ENCODE data around the gene HOXC13. TPM values are rescaled to one million over a fixed set of nuclear protein-coding genes. Genes with fewer than 3 reads are reported as not detected.

The HOXC13 gene
- total and polyA plus RNA-seq, 2 of the 13 experiments (the other 11 are each of a cell fraction or from before 2014, with no cell fraction given) = 0.07 TPM; not detected in 1

MicroRNAs encoded within 50 kb of the gene (microRNA counts, 767-probe panel; counts per million panel counts)
- not detected for microRNA hsa-miR-196a-5p

Small RNAs within 50 kb of the gene (microRNA-seq; reads per million reads assigned to microRNA genes)
- gene MIR196A2 = 1.5 reads per million

Small RNAs within 50 kb of the gene (small RNA-seq; reads per million reads assigned to genes)
- gene AC012531.3 (ENCODE audit: insufficient read depth in 2 of 3, insufficient read length in 3 of 3, low read depth in 2 of 3, low replicate concordance in 1 of 3) (0 reads per million in 3 experiments), gene AC012531.4 (ENCODE audit: insufficient read depth in 2 of 3, insufficient read length in 3 of 3, low read depth in 2 of 3, low replicate concordance in 1 of 3) (0 reads per million in 3 experiments), gene MIR196A2 (ENCODE audit: insufficient read depth in 2 of 3, insufficient read length in 3 of 3, low read depth in 2 of 3, low replicate concordance in 1 of 3) (0 reads per million in 3 experiments), gene RF01905 (ENCODE audit: insufficient read depth in 2 of 3, insufficient read length in 3 of 3, low read depth in 2 of 3, low replicate concordance in 1 of 3) (0 reads per million in 3 experiments), gene RF01906 (ENCODE audit: insufficient read depth in 2 of 3, insufficient read length in 3 of 3, low read depth in 2 of 3, low replicate concordance in 1 of 3) (0 reads per million in 3 experiments)

Other genes with a start within 250 kb of the HOXC13 start
- gene CALCOCO1, start 211.4 kb upstream of the HOXC13 start, total RNA-seq (2016; rRNA removed; fragmentation: Illumina TruSeq; extraction: Trizol) = 4.9 and 7.7 TPM in 2 replicates
- gene CALCOCO1, start 211.4 kb upstream of the HOXC13 start, polyA plus RNA-seq (2011; rRNA removed) = 47.7 and 57.2 TPM in 2 replicates
- not detected in 2 replicates for gene CISTR, start 186.9 kb upstream of the HOXC13 start, total RNA-seq (2016; rRNA removed; fragmentation: Illumina TruSeq; extraction: Trizol)
- gene CISTR, start 186.9 kb upstream of the HOXC13 start, polyA plus RNA-seq (2011; rRNA removed) = not detected in 2 replicates
- gene HOXC12, start 16.1 kb downstream of the HOXC13 start, total RNA-seq (2016; rRNA removed; fragmentation: Illumina TruSeq; extraction: Trizol) = not detected in 2 replicates
- not detected in 2 replicates for gene HOXC12, start 16.1 kb downstream of the HOXC13 start, polyA plus RNA-seq (2011; rRNA removed)
- not detected in 2 replicates for gene HOXC11, start 34.3 kb downstream of the HOXC13 start, total RNA-seq (2016; rRNA removed; fragmentation: Illumina TruSeq; extraction: Trizol)
- gene HOXC11, start 34.3 kb downstream of the HOXC13 start, polyA plus RNA-seq (2011; rRNA removed) = not detected in 2 replicates
- not detected in 2 replicates for gene HOTAIR, start 36.1 kb downstream of the HOXC13 start, total RNA-seq (2016; rRNA removed; fragmentation: Illumina TruSeq; extraction: Trizol)
- gene HOTAIR, start 36.1 kb downstream of the HOXC13 start, polyA plus RNA-seq (2011; rRNA removed) = not detected in 2 replicates
- gene HOXC10, start 46.3 kb downstream of the HOXC13 start, total RNA-seq (2016; rRNA removed; fragmentation: Illumina TruSeq; extraction: Trizol) = not detected in 2 replicates
- not detected in 2 replicates for gene HOXC10, start 46.3 kb downstream of the HOXC13 start, polyA plus RNA-seq (2011; rRNA removed)
- gene HOXC9, start 61.3 kb downstream of the HOXC13 start, total RNA-seq (2016; rRNA removed; fragmentation: Illumina TruSeq; extraction: Trizol) = 0.94 and 1.1 TPM in 2 replicates
- 0.10 and 0.11 TPM in 2 replicates for gene HOXC9, start 61.3 kb downstream of the HOXC13 start, polyA plus RNA-seq (2011; rRNA removed)
- not detected in 2 replicates for gene HOXC8, start 70.2 kb downstream of the HOXC13 start, total RNA-seq (2016; rRNA removed; fragmentation: Illumina TruSeq; extraction: Trizol)
- gene HOXC8, start 70.2 kb downstream of the HOXC13 start, polyA plus RNA-seq (2011; rRNA removed) = 0.04 TPM in 1 of 2 replicates, not detected in the other
- gene HOXC6, start 89.6 kb downstream of the HOXC13 start, total RNA-seq (2016; rRNA removed; fragmentation: Illumina TruSeq; extraction: Trizol) = not detected in 2 replicates
- gene HOXC6, start 89.6 kb downstream of the HOXC13 start, polyA plus RNA-seq (2011; rRNA removed) = not detected in 2 replicates
- gene HOXC5, start 94.2 kb downstream of the HOXC13 start, total RNA-seq (2016; rRNA removed; fragmentation: Illumina TruSeq; extraction: Trizol) = not detected in 2 replicates
- not detected in 2 replicates for gene HOXC5, start 94.2 kb downstream of the HOXC13 start, polyA plus RNA-seq (2011; rRNA removed)
- gene HOXC4, start 115.0 kb downstream of the HOXC13 start, total RNA-seq (2016; rRNA removed; fragmentation: Illumina TruSeq; extraction: Trizol) = not detected in 2 replicates
- not detected in 2 replicates for gene HOXC4, start 115.0 kb downstream of the HOXC13 start, polyA plus RNA-seq (2011; rRNA removed)

All from HepG2 (cell line).